KOPT-K1 (cell line): Measurements from ENCODE around the gene BOLA2B.
"Not testable (repeated sequence)": the region's sequence is repeated elsewhere in the genome, so short reads cannot be mapped to it uniquely, and the experiment has no call there.

Experiments
- H3K27ac ChIP-seq: fragments of 200-600 bp; sonication (generic); 2 replicates; pipeline ENCODE4 v1.5.1; 2016; ENCODE audit warnings: antibody characterized with exemption, mild to moderate bottlenecking, low read depth, low read length; ENCODE audit not compliant: poor library complexity, severe bottlenecking
- H3K36me3 ChIP-seq: fragments of 200-600 bp; sonication (generic); 2 replicates; pipeline ENCODE4 v1.5.1; 2017; ENCODE audit warnings: antibody characterized with exemption, mild to moderate bottlenecking, low read length, moderate library complexity; ENCODE audit not compliant: insufficient read depth
- H3K9me3 ChIP-seq: fragments of 200-600 bp; sonication (generic); 2 replicates; pipeline ENCODE4 v1.5.1; 2017; ENCODE audit warnings: antibody characterized with exemption, low read length, mild to moderate bottlenecking; ENCODE audit not compliant: insufficient read depth, poor library complexity, severe bottlenecking

The BOLA2B gene

DNA sequence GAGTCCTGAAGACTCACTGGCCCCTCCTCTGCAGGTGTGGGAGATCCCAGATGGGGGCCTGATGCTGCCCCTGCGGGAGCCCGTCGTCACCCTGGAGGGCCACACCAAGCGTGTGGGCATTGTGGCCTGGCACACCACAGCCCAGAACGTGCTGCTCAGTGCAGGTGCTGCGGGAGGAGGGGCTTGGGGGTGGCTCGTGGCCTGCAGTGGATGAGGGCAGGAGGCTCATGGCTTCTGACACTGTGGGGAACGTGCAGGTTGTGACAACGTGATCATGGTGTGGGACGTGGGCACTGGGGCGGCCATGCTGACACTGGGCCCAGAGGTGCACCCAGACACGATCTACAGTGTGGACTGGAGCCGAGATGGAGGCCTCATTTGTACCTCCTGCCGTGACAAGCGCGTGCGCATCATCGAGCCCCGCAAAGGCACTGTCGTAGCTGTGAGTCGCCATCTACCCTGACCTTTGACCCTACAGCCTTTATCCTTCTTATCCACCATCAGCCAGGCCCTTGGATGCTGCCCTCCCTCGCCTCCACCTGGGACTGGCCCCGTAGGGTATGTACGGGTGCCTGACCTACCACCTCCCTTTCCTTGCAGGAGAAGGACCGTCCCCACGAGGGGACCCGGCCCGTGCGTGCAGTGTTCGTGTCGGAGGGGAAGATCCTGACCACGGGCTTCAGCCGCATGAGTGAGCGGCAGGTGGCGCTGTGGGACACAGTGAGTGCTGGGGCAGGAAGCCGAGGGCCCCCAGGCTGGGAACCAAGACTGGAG lies 6.5 kb downstream of the BOLA2B start:
- Histone ChIP-seq H3K36me3 (peaks cover 34% of the 10 kb centered on the region), H3K27ac (peak overlapping the region; percentile 99), H3K9me3 (no peaks in the 10 kb centered on the region)

DNA sequence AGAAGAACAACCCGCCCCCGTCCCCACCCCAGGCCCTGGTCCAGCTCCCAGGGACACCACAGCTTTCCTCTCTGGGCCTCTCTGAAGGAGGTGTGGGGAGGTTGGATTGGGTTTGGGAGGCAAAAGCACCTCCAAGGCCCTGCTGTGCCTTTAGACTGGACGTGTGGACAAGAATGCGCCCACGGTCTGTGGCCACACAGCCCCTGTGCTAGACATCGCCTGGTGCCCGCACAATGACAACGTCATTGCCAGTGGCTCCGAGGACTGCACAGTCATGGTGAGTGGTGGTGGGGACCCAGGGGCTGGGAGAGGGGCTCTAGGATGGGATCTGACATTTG lies 7.1 kb downstream of the BOLA2B start:
- peak overlapping the region; percentile 99 for H3K27ac ChIP-seq
- no peaks in the 10 kb centered on the region for H3K9me3 ChIP-seq
- H3K36me3 ChIP-seq, result peaks cover 34% of the 10 kb centered on the region

DNA sequence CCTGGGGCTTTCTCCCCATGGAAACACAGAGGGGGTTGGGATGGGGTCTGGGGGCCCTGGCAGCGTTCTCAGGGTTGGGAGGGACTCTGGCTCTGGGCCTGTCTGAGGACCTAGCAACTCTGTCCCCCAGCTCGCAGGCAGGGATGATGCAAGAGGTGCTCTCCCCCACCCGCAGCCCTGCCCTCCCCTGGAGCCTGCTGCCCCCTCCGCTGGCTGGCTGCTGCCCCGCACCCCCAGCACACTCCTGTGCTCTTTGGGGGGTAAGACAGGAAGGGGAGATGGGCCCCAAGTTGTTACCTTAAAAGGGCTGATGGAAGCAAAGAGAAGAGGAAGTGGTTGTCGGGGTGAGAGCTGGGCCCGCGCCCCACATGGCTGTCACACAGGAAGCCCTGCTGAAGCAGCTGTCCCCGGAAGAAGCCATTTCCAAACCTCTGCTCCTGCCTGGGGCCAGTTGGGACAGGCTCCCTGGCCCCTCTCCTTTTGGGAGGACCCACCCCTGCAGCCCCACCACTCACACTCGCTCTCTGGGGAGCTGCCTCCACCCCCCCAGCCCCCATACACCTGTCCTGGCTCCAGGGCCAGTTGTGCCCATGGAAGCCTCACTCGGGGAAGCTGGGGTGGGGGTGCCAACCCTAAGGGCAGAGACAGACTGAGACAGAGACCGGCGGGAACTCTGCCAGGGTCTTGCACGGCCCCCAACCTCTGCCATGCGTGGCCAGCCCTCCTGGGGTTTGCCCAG lies 7.6 kb downstream of the BOLA2B start:
- peak overlapping the region; percentile 99 for H3K27ac ChIP-seq
- peaks cover 34% of the 10 kb centered on the region for H3K36me3 ChIP-seq
- no peaks in the 10 kb centered on the region for H3K9me3 ChIP-seq

DNA sequence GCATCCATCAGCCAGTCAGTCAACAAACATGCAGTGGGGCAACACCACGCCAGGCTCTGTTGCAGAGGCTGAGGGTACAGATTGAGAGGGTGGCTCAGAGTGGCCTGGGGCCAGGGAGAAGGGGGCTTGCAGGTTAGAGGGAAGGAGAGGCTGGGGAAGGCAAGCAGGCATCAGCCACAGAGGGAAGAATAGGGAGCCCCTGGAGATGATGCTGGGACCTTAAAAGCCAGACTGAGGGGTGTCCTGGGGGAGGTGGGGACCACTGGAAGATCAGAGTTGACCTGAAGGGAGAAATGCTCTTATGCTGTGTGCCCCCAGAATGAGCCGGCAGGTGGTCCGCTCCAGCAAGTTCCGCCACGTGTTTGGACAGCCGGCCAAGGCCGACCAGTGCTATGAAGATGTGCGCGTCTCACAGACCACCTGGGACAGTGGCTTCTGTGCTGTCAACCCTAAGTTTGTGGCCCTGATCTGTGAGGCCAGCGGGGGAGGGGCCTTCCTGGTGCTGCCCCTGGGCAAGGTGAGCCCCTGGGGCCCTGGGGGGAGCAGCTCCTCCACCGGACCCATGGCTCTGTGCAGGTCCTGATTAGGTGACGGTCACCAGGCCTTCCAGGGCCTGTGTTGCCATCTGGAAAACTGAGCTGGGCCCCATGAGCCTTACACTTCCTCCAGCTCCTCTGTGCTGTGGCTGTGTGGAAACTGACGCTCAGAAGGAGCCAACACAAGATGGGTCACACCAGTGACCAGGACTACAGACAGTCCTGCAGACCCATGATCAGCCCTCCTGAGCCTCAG lies 8.4 kb downstream of the BOLA2B start:
- Histone ChIP-seq H3K27ac (peak overlapping the region; percentile 99), H3K9me3 (no peaks in the 10 kb centered on the region)

DNA sequence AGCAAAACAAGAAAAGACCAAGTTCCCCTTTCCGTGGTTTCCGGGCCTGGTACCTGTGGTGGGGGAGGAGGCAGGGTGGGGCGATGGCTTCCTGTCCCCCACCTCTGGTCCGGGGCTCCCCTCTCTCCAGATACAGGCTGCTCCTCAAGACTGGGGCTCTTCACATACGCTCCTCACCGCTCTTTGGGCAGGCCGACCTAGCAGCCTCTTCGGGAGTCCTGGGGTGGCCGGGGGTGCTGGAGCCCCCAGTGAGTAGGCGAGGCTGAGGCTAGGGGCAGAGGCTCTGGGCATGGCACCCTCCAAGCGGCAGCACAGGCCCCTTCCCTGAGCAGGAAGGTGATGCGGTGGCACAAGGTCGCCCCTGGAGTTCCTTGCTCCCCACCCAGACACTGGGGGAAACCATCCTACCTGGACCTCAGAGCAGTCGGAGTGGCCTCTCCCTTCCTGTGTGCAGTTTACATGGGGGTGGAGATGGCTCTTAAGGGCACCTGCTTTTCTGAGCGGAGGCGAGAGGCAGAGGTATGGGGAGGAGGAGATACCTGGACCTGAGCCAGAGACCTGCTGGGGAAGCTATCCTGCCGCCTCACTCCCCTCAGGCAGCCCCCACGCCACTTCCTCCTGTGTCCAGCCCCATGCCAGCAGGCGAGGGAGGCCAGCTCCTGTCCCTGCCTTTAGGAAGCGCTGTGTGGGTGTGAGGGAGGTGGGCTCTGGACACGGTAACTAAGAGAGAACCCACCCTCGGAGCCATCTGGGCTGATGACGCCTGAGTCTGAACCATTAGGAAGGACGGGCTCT lies 9.2 kb downstream of the BOLA2B start:
- Histone ChIP-seq H3K27ac (peak overlapping the region; percentile 99), H3K9me3 (no peaks in the 10 kb centered on the region), H3K36me3 (peaks cover 34% of the 10 kb centered on the region)

More for the DNA sequence above, 8.4 kb downstream of the BOLA2B start:
- peaks cover 34% of the 10 kb centered on the region for H3K36me3 ChIP-seq

DNA sequence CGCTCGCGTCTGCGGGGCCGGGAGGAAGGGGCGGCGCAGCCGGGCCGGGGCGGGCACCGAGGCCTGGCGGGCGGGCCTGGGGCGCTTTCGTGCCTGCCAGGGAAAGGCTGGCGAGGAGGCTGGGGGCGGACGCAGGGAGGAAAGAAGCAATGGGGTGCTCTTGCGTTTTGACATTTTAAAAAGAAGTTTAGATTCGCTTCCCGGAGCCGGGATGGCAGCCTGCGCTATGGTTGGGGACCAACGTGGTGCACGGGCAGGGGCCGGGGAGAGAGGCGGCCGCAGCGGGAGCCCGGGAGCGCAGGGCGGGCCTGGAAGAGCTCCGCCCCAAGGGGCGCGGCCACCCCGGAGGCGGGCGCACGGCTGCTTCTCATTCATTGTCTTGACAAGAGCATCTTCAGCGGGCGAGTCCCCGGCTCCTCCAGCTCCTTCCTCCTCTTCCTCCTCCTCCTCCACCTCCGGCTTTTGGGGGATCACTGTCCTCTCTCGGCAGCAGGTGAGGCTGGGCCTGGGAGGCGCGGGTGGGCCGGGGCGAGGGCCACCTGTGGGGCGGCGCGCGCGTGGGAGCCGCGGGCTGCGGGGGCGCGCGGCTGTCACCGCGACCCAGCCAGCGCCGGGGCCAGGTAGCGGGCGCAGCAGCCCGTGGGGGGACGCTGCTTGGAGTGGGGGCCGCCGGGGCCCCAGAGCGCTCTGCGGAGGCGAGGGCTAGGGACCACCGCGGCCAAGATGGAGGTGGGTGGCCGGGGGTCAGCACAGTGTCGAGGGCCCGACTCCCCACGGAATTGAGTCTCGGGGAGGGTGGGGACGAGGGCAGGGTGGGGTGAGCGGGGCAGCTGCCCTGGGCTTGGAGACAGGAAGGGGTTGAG lies 10.0 kb downstream of the BOLA2B start, which contains the start of gene CORO1A:
Gene CORO1A, plus strand, starts transcription at position 370 of the 863 bp plus-strand sequence. CDS start 1,608 bp downstream, outside the sequence.
- H3K27ac ChIP-seq, result peak within 1 kb of the TSS; percentile 99
- peaks cover 34% of the 10 kb centered on the region for H3K36me3 ChIP-seq

DNA sequence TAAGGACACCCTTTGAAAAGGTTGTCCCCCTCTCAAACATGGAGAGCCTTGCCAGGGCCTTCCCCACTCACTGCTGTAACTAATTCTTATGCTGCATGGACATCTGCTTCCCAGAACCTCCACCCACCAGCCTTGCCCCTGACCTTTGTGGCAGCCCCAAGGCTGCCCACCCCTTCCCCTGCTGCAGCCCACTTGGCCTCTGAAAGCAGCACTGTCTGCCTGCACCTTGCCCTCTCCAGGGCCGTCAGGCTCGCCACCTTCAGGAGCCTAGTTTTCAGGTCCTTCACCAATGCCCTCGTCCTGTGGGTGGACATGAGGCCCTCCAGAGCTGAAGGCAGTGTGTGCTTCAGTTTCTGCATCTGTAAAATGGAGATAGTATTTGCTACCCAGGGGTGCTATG lies 12.7 kb downstream of the BOLA2B start:
- Histone ChIP-seq H3K36me3 (peaks cover 10% of the 10 kb centered on the region; the same call in 1 of the 2 replicates), H3K9me3 (no peaks in the 10 kb centered on the region), H3K27ac (no peak overlapping the region)

More for the DNA sequence above, 10.0 kb downstream of the BOLA2B start, which contains the start of gene CORO1A:
- no peaks in the 10 kb centered on the region for H3K9me3 ChIP-seq

DNA sequence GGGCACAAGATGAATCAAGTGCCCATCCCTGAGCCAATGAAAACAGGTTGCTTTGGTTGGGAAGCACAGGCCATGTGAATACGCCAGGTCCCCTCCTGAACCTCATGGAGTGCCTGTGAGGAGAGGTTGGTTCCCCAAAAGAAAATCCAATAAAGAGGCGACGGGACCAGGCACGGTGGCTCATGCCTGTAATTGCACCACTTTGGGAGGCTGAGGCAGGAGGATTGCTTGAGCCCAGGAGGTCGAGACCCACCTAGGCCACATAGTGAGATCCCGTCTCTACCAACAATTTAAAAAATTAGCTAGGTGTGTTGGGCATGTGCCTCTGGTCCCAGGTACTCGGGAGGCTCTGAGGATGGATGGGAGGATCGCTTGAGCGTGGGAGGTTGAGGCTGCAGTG lies 13.5 kb downstream of the BOLA2B start:
- peaks cover 4% of the 10 kb centered on the region; the same call in 1 of the 2 replicates for H3K36me3 ChIP-seq
- no peaks in the 10 kb centered on the region for H3K9me3 ChIP-seq

DNA sequence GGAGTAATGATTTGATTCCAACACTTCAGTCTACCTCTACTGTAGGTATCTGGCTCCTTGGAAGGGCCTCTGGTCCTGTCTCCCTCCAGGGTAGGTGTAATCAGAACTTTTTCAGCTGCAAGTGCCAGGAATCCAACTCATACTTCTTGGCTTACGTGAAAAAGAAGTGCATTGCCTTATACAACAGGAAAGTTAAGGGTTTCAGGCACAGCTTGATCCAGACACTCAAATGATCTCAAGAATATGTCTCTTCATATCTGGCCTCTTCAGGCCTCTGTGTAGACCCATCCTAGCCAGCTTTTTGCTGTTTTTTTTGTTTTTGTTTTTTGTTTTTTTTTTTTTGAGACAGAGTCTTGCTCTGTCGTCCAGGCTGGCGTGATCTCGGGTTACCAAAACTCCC lies 14.3 kb downstream of the BOLA2B start:
- H3K27ac ChIP-seq, result no peak overlapping the region
- H3K9me3 ChIP-seq, result no peaks in the 10 kb centered on the region
- H3K36me3 ChIP-seq, result no peaks in the 10 kb centered on the region

More for the DNA sequence above, 13.5 kb downstream of the BOLA2B start:
- H3K27ac ChIP-seq, result no peak overlapping the region

DNA sequence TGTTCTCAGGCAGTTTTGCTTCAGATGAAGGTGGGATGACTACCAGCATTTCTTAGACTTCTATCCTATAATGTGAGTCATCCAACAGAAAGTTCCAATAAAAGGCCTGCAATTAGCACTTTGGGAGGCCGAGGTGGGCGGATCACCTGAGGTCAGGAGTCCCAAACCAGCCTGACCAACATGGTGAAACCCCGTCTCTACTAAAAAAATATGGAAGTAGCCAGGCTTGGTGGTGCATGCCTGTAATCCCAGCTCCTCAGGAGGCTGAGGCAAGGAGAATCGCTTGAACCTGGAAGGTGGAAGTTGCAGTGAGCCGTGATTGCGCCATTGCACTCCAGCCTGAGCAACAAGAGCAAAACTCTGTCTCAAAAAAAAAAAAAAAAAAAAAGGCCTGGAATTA lies 16.6 kb downstream of the BOLA2B start:
- not testable (repeated sequence) for H3K9me3 ChIP-seq, H3K36me3 ChIP-seq, H3K27ac ChIP-seq

DNA sequence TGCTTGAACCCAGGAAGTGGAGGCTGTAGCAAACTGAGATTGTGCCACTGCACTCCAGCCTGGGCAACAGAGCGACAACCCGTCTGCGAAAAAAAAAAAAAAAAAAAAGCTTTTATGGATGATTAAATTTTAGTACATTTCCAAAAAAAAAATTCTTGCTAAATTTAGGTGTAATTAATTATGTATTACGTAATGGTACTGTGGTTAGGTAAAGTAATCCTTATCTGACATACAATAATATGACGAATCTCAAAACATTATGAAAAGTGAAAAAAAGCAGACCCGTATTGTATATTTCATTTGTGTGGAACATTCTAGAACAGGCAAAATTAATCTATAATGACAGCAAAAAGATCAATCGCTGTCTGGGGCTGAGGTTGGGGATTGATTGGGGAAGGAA lies 20.4 kb downstream of the BOLA2B start:
- Histone ChIP-seq H3K9me3 (no peaks in the 10 kb centered on the region), H3K36me3 (no peaks in the 10 kb centered on the region)

DNA sequence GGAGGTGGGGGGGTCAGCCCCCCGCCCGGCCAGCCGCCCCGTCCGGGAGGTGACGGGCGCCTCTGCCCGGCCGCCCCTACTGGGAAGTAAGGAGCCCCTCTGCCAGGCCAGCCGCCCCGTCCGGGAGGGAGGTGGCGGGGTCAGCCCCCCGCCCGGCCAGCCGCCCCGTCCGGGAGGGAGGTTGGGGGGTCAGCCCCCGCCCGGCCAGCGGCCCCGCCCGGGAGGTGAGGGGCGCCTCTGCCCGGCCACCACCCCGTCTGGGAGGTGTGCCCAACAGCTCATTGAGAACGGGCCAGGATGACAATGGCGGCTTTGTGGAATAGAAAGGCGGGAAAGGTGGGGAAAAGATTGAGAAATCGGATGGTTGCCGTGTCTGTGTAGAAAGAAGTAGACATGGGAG lies 23.3 kb downstream of the BOLA2B start:
- H3K36me3 ChIP-seq, H3K9me3 ChIP-seq, H3K27ac ChIP-seq: not testable (repeated sequence)

More for the DNA sequence above, 20.4 kb downstream of the BOLA2B start:
- no peak overlapping the region for H3K27ac ChIP-seq

DNA sequence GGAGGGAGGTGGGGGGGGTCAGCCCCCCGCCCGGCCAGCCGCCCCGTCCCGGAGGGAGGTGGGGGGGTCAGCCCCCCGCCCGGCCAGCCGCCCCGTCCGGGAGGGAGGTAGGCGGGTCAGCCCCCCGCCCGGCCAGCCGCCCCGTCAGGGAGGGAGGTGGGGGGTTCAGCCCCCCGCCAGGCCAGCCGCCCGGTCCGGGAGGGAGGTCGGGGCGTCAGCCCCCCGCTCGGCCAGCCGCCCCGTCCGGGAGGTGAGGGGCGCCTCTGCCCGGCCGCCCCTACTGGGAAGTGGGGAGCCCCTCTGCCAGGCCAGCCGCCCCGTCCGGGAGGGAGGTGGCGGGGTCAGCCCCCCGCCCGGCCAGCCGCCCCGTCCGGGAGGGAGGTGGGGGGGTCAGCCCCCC lies 24.1 kb downstream of the BOLA2B start:
- H3K9me3 ChIP-seq, H3K27ac ChIP-seq, H3K36me3 ChIP-seq: not testable (repeated sequence)

DNA sequence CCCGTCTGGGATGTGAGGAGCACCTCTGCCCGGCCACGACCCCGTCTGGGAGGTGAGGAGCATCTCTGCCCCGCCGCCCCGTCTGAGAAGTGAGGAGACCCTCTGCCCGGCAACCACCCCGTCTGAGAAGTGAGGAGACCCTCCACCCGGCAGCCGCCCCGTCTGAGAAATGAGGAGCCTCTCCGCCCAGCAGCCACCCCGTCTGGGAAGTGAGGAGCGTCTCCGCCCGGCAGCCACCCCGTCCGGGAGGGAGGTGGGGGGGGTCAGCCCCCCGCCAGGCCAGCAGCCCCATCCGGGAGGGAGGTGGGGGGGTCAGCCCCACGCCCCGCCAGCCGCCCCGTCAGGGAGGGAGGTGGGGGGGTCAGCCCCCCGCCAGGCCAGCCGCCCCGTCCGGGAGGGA lies 24.7 kb downstream of the BOLA2B start:
- H3K27ac ChIP-seq, H3K36me3 ChIP-seq, H3K9me3 ChIP-seq: not testable (repeated sequence)
